ENCODE results near the gene ATP2A1.

DNA sequence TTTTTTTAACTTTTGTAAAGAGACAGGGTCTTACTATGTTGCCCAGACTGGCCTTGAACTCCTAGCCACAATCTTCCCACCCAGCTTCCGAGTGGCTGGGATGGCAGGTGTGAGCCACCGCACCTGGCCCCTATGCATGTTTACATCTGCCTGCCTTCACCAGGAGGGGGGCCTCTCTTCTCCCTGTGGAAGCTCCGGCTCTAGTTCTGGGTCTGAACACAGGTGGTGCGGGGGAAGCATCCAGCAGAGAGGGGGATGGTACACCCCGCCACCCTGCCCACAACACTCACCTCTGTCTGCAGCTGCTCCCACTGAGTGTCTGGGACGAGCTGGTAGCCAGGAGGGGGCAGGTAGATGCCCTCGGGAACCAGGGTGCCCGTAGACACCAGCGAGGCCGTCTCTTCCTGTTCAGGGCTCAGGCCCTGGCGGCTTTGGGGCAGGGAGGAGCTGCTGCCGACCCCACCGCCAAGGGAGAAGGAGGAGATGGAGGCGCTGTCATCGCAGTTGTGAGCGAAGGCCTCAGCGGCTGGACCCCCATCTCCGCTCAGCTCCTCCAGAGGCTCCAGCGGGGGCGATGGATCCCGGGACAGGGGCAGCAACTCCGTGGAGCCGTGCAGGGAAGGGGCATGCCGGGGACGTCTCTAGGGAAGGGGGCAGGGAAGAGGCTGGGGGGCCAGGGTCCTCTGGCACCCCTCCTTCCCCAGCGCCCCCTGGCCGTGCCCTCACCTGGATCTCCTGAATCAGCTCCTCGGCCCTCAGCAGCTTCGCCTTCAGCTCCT lies 35.8 kb downstream of the ATP2A1 start:
- TF ChIP-seq SPI1 (IDR thresholded peaks at IDR 0.05; ENCODE audit: borderline replicate concordance, low read depth) (no peak), REST (IDR thresholded peaks at IDR 0.05; ENCODE audit: insufficient replicate concordance, low read depth) (no peak), POLR2AphosphoS5 (IDR thresholded peaks at IDR 0.05; ENCODE audit: low read depth) (no peak)
- TF ChIP-seq, protein P1, sequence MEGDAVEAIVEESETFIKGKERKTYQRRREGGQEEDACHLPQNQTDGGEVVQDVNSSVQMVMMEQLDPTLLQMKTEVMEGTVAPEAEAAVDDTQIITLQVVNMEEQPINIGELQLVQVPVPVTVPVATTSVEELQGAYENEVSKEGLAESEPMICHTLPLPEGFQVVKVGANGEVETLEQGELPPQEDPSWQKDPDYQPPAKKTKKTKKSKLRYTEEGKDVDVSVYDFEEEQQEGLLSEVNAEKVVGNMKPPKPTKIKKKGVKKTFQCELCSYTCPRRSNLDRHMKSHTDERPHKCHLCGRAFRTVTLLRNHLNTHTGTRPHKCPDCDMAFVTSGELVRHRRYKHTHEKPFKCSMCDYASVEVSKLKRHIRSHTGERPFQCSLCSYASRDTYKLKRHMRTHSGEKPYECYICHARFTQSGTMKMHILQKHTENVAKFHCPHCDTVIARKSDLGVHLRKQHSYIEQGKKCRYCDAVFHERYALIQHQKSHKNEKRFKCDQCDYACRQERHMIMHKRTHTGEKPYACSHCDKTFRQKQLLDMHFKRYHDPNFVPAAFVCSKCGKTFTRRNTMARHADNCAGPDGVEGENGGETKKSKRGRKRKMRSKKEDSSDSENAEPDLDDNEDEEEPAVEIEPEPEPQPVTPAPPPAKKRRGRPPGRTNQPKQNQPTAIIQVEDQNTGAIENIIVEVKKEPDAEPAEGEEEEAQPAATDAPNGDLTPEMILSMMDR (IDR thresholded peaks at IDR 0.05; ENCODE audit: insufficient read depth, low read length), result no peak

Data from HL-60 (cell line).